Breast epithelium (tissue), 3 donors: Measurements from ENCODE around the gene FITM2.

Experiments
- POLR2A ChIP-seq: fragments of 450-650 bp; IDR thresholded peaks from one replicate; pipeline ENCODE4 v1.6.1; 2016; ENCODE audit warnings: antibody characterized with exemption, mild to moderate bottlenecking, moderate library complexity
- TF ChIP-seq, protein P1 (sequence below), 3 donors: fragments of 450-650 bp; IDR thresholded peaks; one replicate each; pipeline ENCODE4 v1.5.1; 2016 to 2017; ENCODE audit warnings: antibody characterized with exemption in 3 of 3, mild to moderate bottlenecking in 3 of 3, moderate library complexity in 3 of 3

GRCh38 chr20:44349349-44349748 lies 38.3 kb upstream of the FITM2 start:
- no peak for TF ChIP-seq POLR2A
- TF ChIP-seq, protein P1, sequence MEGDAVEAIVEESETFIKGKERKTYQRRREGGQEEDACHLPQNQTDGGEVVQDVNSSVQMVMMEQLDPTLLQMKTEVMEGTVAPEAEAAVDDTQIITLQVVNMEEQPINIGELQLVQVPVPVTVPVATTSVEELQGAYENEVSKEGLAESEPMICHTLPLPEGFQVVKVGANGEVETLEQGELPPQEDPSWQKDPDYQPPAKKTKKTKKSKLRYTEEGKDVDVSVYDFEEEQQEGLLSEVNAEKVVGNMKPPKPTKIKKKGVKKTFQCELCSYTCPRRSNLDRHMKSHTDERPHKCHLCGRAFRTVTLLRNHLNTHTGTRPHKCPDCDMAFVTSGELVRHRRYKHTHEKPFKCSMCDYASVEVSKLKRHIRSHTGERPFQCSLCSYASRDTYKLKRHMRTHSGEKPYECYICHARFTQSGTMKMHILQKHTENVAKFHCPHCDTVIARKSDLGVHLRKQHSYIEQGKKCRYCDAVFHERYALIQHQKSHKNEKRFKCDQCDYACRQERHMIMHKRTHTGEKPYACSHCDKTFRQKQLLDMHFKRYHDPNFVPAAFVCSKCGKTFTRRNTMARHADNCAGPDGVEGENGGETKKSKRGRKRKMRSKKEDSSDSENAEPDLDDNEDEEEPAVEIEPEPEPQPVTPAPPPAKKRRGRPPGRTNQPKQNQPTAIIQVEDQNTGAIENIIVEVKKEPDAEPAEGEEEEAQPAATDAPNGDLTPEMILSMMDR (IDR thresholded peaks at IDR 0.05) = no peak
